Spleen (tissue), 11 donors: Measurements from ENCODE around the gene CIAPIN1. TPM values are rescaled to one million over a fixed set of nuclear protein-coding genes. Genes with fewer than 3 reads are reported as not detected.

Source experiments
- DNase-seq: peaks from one replicate; pipeline ENCODE4 v3.0.0-alpha.2; 2020
- H3K27ac ChIP-seq, 8 donors: fragments of 200-600 bp; sonication (generic) in 7 of 8; 1 replicate in 4 of 8; 2 replicates in 4 of 8; pipeline versions ENCODE4 v1.5.0 to v1.8.0; 2016 to 2021; ENCODE audit warnings: inconsistent platforms in 4 of 8, mild to moderate bottlenecking in 4 of 8, moderate library complexity in 1 of 8
- H3K27me3 ChIP-seq, 7 donors: fragments of 200-600 bp; sonication (generic) in 6 of 7; replicated peaks in 1 of 7; 1 replicate in 4 of 7; 2 replicates in 3 of 7; pipeline versions ENCODE4 v1.5.0 to v1.8.0; 2016 to 2021; ENCODE audit warnings: inconsistent platforms in 3 of 7, mild to moderate bottlenecking in 1 of 7
- H3K36me3 ChIP-seq, 6 donors: fragments of 200-600 bp; sonication (generic) in 5 of 6; 1 replicate in 4 of 6; 2 replicates in 2 of 6; pipeline versions ENCODE4 v1.5.0 to v1.8.0; 2016 to 2021; ENCODE audit warnings: inconsistent platforms in 2 of 6
- H3K4me1 ChIP-seq, 6 donors: fragments of 200-600 bp; sonication (generic) in 5 of 6; 1 replicate in 3 of 6; 2 replicates in 3 of 6; pipeline versions ENCODE4 v1.5.0 to v1.8.0; 2016 to 2021; ENCODE audit warnings: inconsistent platforms in 3 of 6
- H3K4me3 ChIP-seq, 8 donors: fragments of 200-600 bp; sonication (generic) in 7 of 8; 1 replicate in 4 of 8; 2 replicates in 4 of 8; pipeline versions ENCODE4 v1.5.0 to v1.8.0; 2016 to 2021; ENCODE audit warnings: inconsistent platforms in 4 of 8, mild to moderate bottlenecking in 4 of 8, moderate library complexity in 2 of 8
- H3K9me3 ChIP-seq, 8 donors: fragments of 200-600 bp; sonication (generic) in 7 of 8; 1 replicate in 4 of 8; 2 replicates in 4 of 8; pipeline versions ENCODE4 v1.5.0 to v1.8.0; 2016 to 2021; ENCODE audit warnings: inconsistent platforms in 4 of 8
- POLR2A ChIP-seq, 3 donors: fragments of 450-650 bp; IDR thresholded peaks; one replicate each; pipeline ENCODE4 v1.5.1; 2017; ENCODE audit warnings: antibody characterized with exemption in 3 of 3, mild to moderate bottlenecking in 1 of 3
- POLR2AphosphoS5 ChIP-seq, 3 donors: sonication (generic); formaldehyde crosslinking; IDR thresholded peaks; one replicate each; pipeline ENCODE4 v1.5.1; 2017; ENCODE audit warnings: antibody characterized with exemption in 3 of 3
- WGBS, 5 donors: extraction: QIAGEN DNeasy Blood & Tissue Kit in 3 of 5; methylation state at CpG; one replicate each; pipeline versions ENCODE4 v1.1.5 to v1.1.7; 2013 to 2018; 5-methylcytosine and 5-hydroxymethylcytosine counted together
- intact Hi-C: fragments of 100-400 bp; cut with DNase I; formaldehyde crosslinking; loops from one replicate; pipeline ENCODE4 v1.15.0; 2023; ENCODE audit warnings: low total_unique reads
- polyA plus RNA-seq, 3 donors: library from polyadenylated mRNA; stranded (reverse); fragments of 200-250 nt; gene quantifications; one replicate each; pipeline ENCODE4 v1.2.1, GENCODE V29; 2013
- total RNA-seq, 7 donors: library from RNA; depleted of rRNA in 3 of 7; stranded (reverse); fragments of >200 nt in 3 of 7; fragmentation: NEBNext Ultra II Directional in 4 of 7; extraction: Animal tissue kit (Norgen Biotek cat#: 25700) in 4 of 7; gene quantifications; one replicate each; pipeline versions ENCODE4 v1.1.0 to v1.2.1, GENCODE V29; 2016 to 2021
- TF ChIP-seq, protein P1 (sequence below), 11 experiments: fragments of 200-600 bp in 7 of 11; fragments of 450-650 bp in 4 of 11; sonication (generic) in 4 of 11; IDR thresholded peaks in 8 of 11; conservative IDR thresholded peaks in 3 of 11; 1 replicate in 7 of 11; 2 replicates in 4 of 11; pipeline versions ENCODE4 v1.4.0 to v1.8.0; 2016 to 2021; ENCODE audit warnings: antibody characterized with exemption in 11 of 11, inconsistent platforms in 4 of 11, mild to moderate bottlenecking in 1 of 11
- donor health status: healthy with polysubstance abuse.
- donor health status: DM: no; HTN: no; CAD: no; lungs with moderate emphysema.
- donor health status: DM: no; HTN: no; CAD: no.
- donor health status: Bipolar disorder and iron deficiency.
- donor health status: healthy.
- donor health status: DM: no; HTN: no; CAD: no.
- donor health status: DM: yes; HTN: yes; CAD: no.

Gene CIAPIN1
- total and polyA plus RNA-seq, 10 donors, result 19.6 to 39.8 (median 28.7) TPM

DNA sequence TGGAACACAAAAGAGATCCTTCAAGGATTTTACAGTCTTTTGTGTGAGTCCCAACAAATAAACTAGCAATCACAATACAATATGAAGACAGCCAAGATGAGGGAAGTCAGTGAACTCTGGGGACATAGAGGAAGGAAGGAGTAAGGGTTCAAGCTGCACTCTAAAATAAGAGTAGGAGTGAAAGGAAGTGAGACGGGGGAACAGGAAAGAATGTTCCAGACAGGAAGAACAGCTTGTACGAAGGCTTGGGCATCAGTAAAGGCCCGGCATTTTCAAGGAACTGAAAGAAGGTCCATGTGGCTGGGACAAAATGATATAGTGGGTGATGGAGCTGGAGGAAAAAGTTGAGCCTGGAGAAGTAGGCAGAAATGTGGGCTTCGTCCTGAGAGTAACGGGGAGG is 38.1 kb downstream of the CIAPIN1 start:
- intact Hi-C loops, result no loop called here
- WGBS, 5 donors, result 38 to 46% (median 41%) methylated on average over 5 of the region's 5 CpGs
- Histone ChIP-seq H3K4me3 (no peak overlapping the region), H3K36me3 (no peaks in the 10 kb centered on the region), H3K4me1 (peaks cover 0 to 47% (median 29%) of the 10 kb centered on the region in 6 donors), H3K27ac (no peak overlapping the region), H3K27me3 (no peaks in the 10 kb centered on the region), H3K9me3 (no peaks in the 10 kb centered on the region)
- TF ChIP-seq POLR2AphosphoS5 (IDR thresholded peaks at IDR 0.05), result no peak
- no peak for DNase-seq

- Histone ChIP-seq H3K4me1 (peaks cover 0 to 34% (median 16%) of the 10 kb centered on the region in 6 donors), H3K4me3 (no peak overlapping the region), H3K9me3 (no peaks in the 10 kb centered on the region), H3K27me3 (no peaks in the 10 kb centered on the region), H3K27ac (no peak overlapping the region), H3K36me3 (no peaks in the 10 kb centered on the region)
- TF ChIP-seq POLR2AphosphoS5 (IDR thresholded peaks at IDR 0.05) (no peak), POLR2A (IDR thresholded peaks at IDR 0.05) (no peak)
- TF ChIP-seq, protein P1, sequence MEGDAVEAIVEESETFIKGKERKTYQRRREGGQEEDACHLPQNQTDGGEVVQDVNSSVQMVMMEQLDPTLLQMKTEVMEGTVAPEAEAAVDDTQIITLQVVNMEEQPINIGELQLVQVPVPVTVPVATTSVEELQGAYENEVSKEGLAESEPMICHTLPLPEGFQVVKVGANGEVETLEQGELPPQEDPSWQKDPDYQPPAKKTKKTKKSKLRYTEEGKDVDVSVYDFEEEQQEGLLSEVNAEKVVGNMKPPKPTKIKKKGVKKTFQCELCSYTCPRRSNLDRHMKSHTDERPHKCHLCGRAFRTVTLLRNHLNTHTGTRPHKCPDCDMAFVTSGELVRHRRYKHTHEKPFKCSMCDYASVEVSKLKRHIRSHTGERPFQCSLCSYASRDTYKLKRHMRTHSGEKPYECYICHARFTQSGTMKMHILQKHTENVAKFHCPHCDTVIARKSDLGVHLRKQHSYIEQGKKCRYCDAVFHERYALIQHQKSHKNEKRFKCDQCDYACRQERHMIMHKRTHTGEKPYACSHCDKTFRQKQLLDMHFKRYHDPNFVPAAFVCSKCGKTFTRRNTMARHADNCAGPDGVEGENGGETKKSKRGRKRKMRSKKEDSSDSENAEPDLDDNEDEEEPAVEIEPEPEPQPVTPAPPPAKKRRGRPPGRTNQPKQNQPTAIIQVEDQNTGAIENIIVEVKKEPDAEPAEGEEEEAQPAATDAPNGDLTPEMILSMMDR (IDR thresholded peaks at IDR 0.05 in 8 of 11, conservative IDR thresholded peaks at IDR 0.05 in 3 of 11), result no peak
- 90 to 97% (median 92%) methylated on average over 5 of the region's 5 CpGs for WGBS, 5 donors
- no peak for DNase-seq
- intact Hi-C loops, result no loop called here
Measured at GRCh38 chr16:57407521-57408353, 39.4 kb downstream of the CIAPIN1 start.

DNA sequence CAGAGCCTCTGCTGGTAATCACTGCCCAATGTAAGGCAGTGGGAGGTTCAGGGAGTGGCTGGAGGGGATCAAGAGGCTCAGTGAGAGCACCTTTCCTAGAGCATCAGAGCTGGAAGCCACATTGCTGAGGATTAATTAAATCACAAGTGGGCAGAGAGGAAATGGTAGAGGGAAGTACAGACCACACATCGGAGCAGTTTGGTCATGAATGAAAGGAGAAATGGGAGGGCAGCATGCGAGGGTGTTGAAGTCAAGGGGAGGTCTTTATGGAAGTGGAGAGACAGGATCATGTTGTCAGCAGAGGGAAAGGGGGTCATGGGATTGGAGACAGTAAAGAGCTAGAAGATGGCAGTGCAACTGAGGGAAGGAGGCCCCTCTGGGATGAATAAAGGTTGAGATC is 40.3 kb downstream of the CIAPIN1 start:
- DNase-seq, result no peak
- 14 to 25% (median 23%) methylated on average over 2 of the region's 2 CpGs for WGBS, 5 donors
- intact Hi-C loops, result no loop called here
- peaks cover 0 to 31% (median 16%) of the 10 kb centered on the region in 6 donors for H3K4me1 ChIP-seq
- H3K27me3 ChIP-seq, result no peaks in the 10 kb centered on the region
- no peak for TF ChIP-seq POLR2AphosphoS5 (IDR thresholded peaks at IDR 0.05)
- TF ChIP-seq, protein P1 (IDR thresholded peaks at IDR 0.05 in 8 of 11, conservative IDR thresholded peaks at IDR 0.05 in 3 of 11), result no peak
- TF ChIP-seq POLR2A (IDR thresholded peaks at IDR 0.05), result no peak
- no peak overlapping the region for H3K4me3 ChIP-seq
- no peaks in the 10 kb centered on the region for H3K9me3 ChIP-seq
- H3K36me3 ChIP-seq, result no peaks in the 10 kb centered on the region
- H3K27ac ChIP-seq, result no peak overlapping the region

DNA sequence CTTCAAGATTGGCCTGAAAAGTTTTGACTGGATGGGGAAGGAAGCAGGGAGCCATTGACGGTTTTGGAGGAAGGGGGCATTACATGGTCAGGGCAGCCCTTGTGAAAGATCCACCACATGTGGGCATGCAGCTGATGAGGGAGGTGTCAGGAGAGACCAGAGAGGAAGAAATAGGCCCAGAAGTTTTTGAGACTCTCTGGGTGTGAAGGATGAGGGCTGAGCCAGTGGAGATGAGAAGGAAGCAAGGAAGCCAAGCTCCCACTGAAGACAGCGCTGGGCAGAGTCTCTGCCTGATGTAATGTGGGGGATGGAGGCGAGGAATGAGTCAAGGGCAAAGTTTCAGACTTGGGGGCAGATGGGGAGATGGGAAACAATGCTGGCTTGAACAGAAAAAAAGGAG is 42.1 kb downstream of the CIAPIN1 start:
- Histone ChIP-seq H3K27me3 (no peaks in the 10 kb centered on the region), H3K4me3 (no peak overlapping the region), H3K4me1 (peaks cover 0 to 23% (median 14%) of the 10 kb centered on the region in 6 donors), H3K27ac (no peak overlapping the region), H3K36me3 (no peaks in the 10 kb centered on the region), H3K9me3 (no peaks in the 10 kb centered on the region)
- intact Hi-C loops, result no loop called here
- WGBS, 5 donors, result 64 to 76% (median 65%) methylated on average over 3 of the region's 3 CpGs
- TF ChIP-seq POLR2A (IDR thresholded peaks at IDR 0.05), result no peak
- TF ChIP-seq POLR2AphosphoS5 (IDR thresholded peaks at IDR 0.05), result no peak
- TF ChIP-seq, protein P1 (IDR thresholded peaks at IDR 0.05 in 8 of 11, conservative IDR thresholded peaks at IDR 0.05 in 3 of 11), result no peak
- no peak for DNase-seq
